HL-60 (cell line): Measurements from ENCODE around the gene CCL14.

Source experiments
- DNase-seq, 2 experiments: peaks; one replicate each; pipeline ENCODE4 v3.0.0-alpha.2; 2010 to 2020; ENCODE audit warnings: low read depth in 1 of 2, low spot score in 1 of 2
- H3K27ac ChIP-seq: fragments of 250-450 bp; sonication (Bioruptor Pico); replicated peaks from 2 replicates; pipeline ENCODE4 v1.5.1; 2020; ENCODE audit warnings: mild to moderate bottlenecking, moderate library complexity
- H3K27me3 ChIP-seq: fragments of 250-450 bp; sonication (Bioruptor Pico); 2 replicates; pipeline ENCODE4 v1.5.1; 2021; ENCODE audit warnings: mild to moderate bottlenecking, moderate library complexity; ENCODE audit not compliant: insufficient read depth, poor library complexity, severe bottlenecking
- H3K4me3 ChIP-seq: replicated peaks from 2 replicates; pipeline ENCODE4 v1.5.1; 2011; ENCODE audit warnings: mild to moderate bottlenecking, control low read depth, low read length; ENCODE audit not compliant: insufficient read depth
- GABPA ChIP-seq: IDR thresholded peaks from 2 replicates; pipeline ENCODE4 v1.6.1; 2012; ENCODE audit warnings: low read depth
- POLR2AphosphoS5 ChIP-seq: IDR thresholded peaks from 2 replicates; pipeline ENCODE4 v1.6.1; 2012; ENCODE audit warnings: low read depth
- SPI1 ChIP-seq: IDR thresholded peaks from 2 replicates; pipeline ENCODE4 v1.6.1; 2012; ENCODE audit warnings: low read depth, mild to moderate bottlenecking, borderline replicate concordance
- TF ChIP-seq, protein P1 (sequence below): IDR thresholded peaks from 2 replicates; pipeline ENCODE4 v1.6.1; 2012; ENCODE audit warnings: low read depth; ENCODE audit not compliant: insufficient replicate concordance
- TF ChIP-seq, protein P2 (sequence below): IDR thresholded peaks from one replicate; pipeline ENCODE4 v1.5.1; 2011; ENCODE audit warnings: low read length, control low read depth, inconsistent platforms; ENCODE audit not compliant: insufficient read depth

Gene CCL14

DNA sequence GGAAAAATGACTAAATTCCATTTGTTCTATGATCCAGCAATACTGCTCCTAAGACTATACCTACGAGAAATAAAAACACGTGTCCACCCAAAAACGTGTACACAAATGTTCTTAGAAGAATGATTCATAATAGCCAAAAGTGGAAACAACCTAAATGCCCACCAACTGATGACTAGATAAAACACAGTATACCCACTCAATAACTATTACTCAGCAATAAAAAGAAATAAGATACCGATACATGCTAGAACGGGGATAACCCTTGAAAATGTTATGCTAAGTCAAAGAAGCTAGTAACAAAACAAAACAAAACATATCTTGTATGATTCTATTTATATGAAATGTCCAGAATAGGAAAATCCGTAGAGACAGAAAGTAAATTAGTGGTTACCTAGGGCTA, 22.9 kb downstream of the CCL14 start:
- Histone ChIP-seq H3K27ac (no peak overlapping the region), H3K27me3 (no peaks in the 10 kb centered on the region), H3K4me3 (no peak overlapping the region)
- TF ChIP-seq GABPA = no peak
- no peak for DNase-seq

DNA sequence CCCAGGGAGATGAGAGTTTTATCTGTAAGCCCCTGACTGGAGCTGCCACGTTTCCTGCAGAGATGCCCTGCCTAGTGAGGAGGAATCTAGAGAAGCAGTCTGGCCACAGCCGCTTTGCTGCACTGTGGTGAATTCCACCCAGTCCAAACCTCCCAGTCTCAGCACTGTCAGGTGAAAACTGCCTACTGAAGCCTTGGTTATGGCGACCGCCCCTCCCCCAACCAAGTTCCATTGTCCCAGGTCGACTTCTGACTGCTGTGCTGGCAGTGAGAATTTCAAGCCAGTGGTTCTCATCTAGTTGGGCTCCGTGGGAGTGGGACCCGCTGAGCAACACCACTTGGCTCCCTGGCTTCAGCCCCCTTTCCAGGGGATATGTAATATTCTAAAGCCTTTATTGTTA, 32.8 kb downstream of the CCL14 start:
- Histone ChIP-seq H3K27me3 (no peaks in the 10 kb centered on the region), H3K27ac (no peak overlapping the region), H3K4me3 (no peak overlapping the region)
- no peak for DNase-seq
- TF ChIP-seq GABPA (no peak), POLR2AphosphoS5 (no peak), SPI1 (no peak)
- TF ChIP-seq, protein P1, sequence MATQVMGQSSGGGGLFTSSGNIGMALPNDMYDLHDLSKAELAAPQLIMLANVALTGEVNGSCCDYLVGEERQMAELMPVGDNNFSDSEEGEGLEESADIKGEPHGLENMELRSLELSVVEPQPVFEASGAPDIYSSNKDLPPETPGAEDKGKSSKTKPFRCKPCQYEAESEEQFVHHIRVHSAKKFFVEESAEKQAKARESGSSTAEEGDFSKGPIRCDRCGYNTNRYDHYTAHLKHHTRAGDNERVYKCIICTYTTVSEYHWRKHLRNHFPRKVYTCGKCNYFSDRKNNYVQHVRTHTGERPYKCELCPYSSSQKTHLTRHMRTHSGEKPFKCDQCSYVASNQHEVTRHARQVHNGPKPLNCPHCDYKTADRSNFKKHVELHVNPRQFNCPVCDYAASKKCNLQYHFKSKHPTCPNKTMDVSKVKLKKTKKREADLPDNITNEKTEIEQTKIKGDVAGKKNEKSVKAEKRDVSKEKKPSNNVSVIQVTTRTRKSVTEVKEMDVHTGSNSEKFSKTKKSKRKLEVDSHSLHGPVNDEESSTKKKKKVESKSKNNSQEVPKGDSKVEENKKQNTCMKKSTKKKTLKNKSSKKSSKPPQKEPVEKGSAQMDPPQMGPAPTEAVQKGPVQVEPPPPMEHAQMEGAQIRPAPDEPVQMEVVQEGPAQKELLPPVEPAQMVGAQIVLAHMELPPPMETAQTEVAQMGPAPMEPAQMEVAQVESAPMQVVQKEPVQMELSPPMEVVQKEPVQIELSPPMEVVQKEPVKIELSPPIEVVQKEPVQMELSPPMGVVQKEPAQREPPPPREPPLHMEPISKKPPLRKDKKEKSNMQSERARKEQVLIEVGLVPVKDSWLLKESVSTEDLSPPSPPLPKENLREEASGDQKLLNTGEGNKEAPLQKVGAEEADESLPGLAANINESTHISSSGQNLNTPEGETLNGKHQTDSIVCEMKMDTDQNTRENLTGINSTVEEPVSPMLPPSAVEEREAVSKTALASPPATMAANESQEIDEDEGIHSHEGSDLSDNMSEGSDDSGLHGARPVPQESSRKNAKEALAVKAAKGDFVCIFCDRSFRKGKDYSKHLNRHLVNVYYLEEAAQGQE = no peak
- TF ChIP-seq, protein P2, sequence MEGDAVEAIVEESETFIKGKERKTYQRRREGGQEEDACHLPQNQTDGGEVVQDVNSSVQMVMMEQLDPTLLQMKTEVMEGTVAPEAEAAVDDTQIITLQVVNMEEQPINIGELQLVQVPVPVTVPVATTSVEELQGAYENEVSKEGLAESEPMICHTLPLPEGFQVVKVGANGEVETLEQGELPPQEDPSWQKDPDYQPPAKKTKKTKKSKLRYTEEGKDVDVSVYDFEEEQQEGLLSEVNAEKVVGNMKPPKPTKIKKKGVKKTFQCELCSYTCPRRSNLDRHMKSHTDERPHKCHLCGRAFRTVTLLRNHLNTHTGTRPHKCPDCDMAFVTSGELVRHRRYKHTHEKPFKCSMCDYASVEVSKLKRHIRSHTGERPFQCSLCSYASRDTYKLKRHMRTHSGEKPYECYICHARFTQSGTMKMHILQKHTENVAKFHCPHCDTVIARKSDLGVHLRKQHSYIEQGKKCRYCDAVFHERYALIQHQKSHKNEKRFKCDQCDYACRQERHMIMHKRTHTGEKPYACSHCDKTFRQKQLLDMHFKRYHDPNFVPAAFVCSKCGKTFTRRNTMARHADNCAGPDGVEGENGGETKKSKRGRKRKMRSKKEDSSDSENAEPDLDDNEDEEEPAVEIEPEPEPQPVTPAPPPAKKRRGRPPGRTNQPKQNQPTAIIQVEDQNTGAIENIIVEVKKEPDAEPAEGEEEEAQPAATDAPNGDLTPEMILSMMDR = no peak

DNA sequence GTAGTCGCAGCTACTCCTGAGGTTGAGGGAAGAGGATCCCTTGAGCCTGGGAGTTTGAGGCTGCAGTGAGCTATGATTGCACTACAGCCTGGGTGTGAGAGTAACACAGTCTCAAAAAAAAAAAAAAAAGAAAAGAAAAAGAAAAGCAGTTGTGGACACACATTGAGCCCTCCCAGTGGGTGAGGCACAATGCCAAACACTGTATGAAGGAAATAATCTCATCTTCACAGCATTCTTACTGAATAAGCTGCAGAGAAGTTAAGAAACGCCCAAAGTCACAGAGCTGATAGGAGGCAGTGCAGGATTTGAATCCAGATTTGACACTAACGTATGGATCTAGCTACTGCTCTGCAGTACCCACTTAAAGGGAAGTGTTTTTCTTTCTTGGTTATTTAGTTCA, 37.1 kb downstream of the CCL14 start:
- no peak for DNase-seq
- Histone ChIP-seq H3K4me3 (no peak overlapping the region), H3K27ac (no peak overlapping the region), H3K27me3 (no peaks in the 10 kb centered on the region)
- TF ChIP-seq POLR2AphosphoS5 = no peak

DNA sequence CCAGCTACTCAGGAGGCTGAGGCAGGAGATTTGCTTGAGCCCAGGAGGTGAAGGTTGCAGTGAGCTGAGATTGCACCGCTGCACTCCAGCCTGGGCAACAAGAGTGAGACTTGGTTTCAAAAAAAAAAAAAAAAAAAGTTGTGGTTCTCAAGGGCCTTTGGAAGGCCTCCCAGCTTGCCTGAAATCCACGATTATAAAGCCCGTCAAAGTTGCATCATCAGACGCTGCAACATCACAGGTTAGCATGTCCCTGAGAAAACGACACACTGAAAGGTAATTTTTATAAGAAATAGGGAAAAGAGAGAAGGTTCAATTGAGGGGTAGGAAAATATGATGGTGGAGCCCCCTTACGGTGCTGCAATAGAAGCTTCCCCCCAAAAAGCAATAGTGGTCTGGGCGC, 38.4 kb downstream of the CCL14 start:
- Histone ChIP-seq H3K4me3 (no peak overlapping the region), H3K27ac (no peak overlapping the region), H3K27me3 (no peaks in the 10 kb centered on the region)
- TF ChIP-seq, protein P2 = no peak
- TF ChIP-seq, protein P1 = no peak
- TF ChIP-seq GABPA (no peak), POLR2AphosphoS5 (no peak)
- DNase-seq = no peak

DNA sequence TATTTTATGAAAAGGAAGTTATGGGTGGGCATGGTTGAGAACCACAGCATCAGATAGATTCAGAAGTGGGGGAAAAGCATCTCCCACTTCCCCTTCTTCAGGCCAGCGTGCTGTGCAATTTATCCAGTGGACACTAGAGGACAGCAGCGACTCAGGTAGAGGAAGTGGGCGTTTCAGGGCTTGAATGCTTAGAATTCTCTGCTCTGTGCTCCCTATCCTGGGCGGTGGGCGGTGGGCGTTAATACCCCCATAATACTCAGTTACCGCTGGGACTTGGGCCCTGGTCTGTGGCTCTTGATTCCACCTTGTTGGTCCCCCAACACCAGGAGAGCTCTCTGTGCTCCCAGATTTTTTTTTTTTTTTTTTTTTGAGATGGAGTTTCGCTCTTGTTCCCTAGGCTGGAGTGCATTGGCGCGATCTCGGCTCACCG, 39.4 kb downstream of the CCL14 start:
- TF ChIP-seq, protein P2 = peak; percentile 94
- peak; percentile 97 for TF ChIP-seq SPI1
- TF ChIP-seq, protein P1 = no peak
- Histone ChIP-seq H3K4me3 (peak overlapping the region; percentile 45), H3K27me3 (no peaks in the 10 kb centered on the region), H3K27ac (no peak overlapping the region)
- DNase-seq = peak; percentile 57 to 70
